Stimulated activated CD8-positive, alpha-beta memory T cell treated with anti-CD3 and anti-CD28 coated beads, Interleukin-7, amount 100 ng/mL, for 4 hours (primary cell): ENCODE data around the gene OR51B4.
"Not testable (repeated sequence)": the region's sequence is repeated elsewhere in the genome, so short reads cannot be mapped to it uniquely, and the experiment has no call there.

ENCODE experiments used
- DNase-seq, 2 donors: peaks; one replicate each; pipeline ENCODE4 v3.0.0-alpha.2; 2020; ENCODE audit warnings: low read depth in 2 of 2

The OR51B4 gene, protein sequence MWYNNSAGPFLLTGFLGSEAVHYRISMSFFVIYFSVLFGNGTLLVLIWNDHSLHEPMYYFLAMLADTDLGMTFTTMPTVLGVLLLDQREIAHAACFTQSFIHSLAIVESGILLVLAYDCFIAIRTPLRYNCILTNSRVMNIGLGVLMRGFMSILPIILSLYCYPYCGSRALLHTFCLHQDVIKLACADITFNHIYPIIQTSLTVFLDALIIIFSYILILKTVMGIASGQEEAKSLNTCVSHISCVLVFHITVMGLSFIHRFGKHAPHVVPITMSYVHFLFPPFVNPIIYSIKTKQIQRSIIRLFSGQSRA

DNA sequence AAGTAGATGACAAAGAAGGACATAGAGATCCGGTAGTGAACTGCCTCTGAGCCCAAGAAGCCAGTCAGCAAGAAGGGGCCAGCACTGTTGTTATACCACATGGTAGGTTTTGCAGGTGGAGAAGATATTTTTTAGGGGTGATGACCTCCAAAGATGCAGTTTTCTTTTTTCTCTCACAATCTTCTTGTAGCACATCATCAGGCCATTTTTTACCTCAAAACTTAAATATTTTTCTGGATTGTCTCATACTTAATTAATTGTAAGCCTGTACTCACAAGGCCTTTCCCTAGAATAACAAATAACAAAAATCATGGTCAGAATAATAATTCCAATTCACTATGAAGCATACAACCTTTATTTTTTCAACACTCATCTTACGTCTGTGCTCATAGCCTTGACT is at the start of gene OR51B4:
Gene OR51B4, minus strand, starts transcription at position 101 of the 400 bp plus-strand sequence. Its CDS starts 0 bp downstream, at position 101.
- no peak for DNase-seq

DNA sequence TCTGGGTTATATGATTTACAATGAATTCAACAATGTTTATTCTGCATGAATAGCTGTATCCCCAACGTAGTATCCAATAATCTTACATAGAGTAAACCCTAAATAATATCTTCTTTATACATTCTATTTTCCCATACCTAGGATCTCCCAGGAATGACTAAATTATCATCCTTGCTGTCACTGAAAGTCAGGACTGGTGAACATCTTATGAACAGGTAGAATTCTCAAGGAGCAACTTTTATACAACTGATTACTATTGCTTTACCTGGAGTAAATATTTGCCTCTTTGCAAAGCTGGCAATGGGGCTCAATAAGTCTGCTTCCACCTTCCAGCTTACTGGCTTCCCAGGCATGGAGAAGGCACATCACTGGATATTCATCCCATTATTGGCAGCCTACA is 49.5 kb upstream of the OR51B4 start, which contains the start of gene OR51B6:
Gene OR51B6, plus strand, starts transcription at position 301 of the 400 bp plus-strand sequence. Its CDS starts 0 bp downstream, at position 301.
- DNase-seq = no peak

DNA sequence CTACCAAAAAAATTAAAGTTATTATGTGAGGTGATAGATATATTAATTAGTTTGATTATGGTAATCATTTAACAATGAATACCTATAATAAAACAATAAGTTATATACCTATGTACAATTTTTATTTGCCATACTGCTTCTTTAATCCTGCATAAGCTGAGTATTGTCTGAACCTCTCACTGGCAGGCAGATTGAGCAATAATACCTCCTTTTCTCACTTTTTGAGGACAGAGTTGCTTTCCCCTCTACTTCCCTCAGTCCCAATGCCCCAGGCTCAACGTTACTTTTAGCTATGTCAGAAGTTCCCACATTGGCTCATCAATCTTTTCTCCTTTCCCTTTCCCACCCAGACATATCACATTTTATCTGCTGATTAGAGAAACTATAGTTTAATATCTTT is 47.8 kb upstream of the OR51B4 start:
- DNase-seq = no peak

DNA sequence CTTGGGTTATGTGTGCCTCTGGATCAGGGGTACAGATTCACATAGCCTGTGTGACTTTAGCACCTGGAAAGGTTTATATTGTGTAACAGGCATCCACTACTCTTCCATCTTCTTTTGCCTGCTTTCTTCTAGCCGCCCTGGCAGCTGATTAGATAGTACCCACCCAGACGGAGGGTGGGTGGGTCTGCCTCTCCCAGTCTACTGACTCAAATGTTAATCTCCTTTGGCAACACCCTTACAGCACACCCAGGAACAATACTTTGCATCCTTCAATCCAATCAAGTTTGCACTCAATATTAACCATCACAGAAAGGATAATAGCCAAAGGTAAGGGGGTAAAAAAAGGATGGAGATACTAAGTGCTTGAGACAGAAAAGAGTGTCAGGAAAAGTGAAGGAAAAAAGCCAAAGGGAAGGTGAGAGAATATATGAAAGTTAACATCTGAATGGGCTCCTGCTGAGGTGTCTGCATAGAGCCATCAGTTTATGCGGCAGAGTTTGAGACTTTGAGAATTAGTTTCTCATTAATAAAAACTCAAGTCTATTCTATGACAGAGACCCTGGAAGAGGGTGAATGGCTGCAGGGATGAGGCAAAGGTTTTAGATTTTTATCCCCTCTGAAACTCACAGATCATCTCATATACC is 46.9 kb upstream of the OR51B4 start:
- DNase-seq = no peak

DNA sequence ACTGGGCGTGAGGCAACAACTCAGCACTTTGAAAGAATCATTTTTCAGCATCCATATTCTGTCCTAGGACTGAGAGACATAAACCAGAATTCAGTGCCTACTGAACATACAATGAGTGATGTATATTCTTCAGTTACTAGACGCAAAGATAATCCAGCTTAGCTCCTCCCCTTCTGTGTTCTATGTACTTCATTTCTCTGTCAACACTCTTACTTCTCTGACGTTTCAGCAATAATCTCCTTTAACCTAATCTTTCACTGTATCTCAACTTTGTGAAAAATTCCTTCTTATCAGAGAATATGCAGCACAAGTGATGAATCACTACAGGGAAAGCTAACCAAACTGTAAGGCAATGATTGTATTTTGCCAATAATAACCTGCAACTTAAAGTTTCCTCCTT is 44.1 kb upstream of the OR51B4 start:
- no peak for DNase-seq

DNA sequence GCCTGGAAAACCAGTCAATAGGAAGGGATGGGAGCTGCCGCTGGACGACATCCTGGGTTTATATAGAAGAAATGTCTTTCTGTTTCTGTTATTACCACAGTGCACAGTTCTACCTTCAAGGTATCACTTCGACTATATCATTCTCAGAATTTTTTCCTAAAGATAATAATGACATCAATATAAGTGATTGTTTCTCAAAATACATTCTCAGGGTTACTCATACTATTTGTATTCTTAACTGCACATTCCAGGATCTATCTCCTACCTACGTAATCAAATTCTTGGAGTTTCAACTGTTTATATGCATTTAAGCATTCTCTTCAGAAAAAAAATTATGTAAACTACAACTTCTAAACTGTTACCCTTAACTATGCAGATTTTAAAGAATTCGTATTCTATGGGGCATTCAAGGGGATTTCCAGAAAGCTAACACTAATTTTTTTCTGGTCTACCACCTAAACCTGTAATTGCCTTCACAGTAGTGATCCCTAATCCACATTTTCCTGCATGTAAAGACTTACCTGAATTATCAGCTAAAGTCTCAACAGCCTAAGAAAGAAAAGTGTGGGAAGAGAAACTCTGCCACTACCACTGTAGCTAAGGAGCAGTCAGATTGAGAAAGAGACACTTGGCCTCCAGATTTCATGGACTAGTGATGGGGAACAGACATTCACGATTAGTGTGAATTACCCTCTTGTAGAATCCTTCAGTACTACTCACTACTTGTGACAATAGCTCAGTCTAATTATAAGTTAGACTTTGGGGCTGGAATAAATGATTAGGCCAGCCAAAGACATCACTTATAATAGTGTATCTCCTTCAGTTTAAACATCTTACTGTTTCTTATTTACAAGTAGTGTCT is 42.0 kb upstream of the OR51B4 start, which contains the start of gene OR51B5:
Gene OR51B5, minus strand, starts transcription at position 51 of the 862 bp plus-strand sequence. Its CDS starts 0 bp downstream, at position 51.
- DNase-seq = no peak

DNA sequence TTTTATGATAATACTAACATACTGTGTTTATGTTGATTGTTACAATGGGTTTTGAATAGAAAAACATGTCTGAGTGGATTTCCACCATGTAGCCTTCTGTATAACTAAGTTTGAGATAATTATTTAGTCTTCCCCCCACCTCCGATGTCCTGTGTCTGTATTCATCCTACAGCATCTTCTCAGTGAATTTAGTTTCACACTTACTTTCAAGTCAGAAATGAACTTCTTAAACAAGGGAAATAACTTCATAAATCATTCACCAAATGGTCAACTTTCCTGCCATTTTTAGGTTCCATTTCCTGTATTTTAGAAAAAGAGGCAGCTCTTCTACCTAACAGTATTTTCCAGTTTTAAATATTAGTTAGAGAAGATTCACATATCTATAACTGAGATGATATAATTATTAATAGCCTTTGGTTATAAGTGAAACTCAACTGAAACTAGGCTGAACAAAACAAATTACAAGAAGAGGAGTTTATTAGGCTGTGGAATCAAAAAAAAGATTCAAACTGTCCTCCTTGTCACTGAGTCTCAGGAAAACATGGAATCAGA is 38.1 kb upstream of the OR51B4 start:
- DNase-seq = no peak

DNA sequence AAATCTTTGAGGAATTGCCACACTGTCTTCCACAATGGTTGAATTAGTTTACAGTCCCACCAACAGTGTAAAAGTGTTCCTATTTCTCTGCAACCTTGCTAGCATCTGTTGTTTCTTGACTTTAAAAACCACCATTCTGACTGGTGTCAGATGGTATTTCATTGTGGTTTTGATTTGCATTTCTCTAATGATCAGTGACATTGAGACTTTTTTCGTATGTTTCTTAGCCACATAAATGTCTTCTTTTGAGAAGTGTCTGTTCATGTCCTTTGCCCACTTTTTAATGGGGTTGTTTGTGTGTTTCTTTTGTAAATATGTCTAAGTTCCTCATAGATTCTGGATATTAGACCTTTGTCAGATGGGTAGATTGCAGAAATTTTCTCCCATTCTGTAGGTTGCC is 35.5 kb upstream of the OR51B4 start:
- not testable (repeated sequence) for DNase-seq

DNA sequence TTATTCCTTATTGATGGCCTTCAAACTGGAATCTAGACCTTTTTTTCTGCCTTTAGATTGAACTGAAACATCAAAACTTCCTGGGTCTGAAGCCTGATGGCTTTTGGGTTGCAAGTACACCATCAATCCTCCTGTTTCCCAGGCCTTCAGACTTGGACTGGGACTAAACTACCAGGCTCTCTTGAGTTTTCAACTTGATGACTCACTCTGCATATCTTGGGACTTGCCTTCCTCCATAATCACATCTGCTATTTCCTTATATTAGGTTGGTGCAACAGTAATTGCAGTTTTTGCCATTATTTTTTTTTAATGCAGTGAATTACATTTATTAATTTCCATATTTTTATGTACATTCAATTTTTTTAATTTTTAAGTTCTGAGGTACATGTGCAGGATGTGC is 34.6 kb upstream of the OR51B4 start:
- DNase-seq = no peak

DNA sequence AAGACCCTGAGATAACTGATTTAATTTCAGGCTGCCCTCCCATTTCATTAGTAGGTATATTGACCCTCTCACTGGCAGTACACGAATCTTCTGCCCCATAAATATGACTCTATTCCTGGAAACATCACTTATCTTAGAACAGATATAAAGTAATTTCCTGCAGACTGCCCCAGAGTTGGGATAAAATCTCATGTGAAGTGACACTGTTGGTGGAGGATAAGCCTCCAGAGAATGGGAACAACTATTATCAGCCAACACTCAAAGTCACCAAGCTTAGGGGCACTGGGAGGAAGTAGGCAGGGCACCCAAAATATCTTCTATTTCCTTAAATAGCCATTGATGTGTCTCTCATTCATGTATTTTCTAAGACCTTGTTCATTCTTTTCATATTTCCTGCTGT is 33.4 kb upstream of the OR51B4 start:
- DNase-seq = no peak

DNA sequence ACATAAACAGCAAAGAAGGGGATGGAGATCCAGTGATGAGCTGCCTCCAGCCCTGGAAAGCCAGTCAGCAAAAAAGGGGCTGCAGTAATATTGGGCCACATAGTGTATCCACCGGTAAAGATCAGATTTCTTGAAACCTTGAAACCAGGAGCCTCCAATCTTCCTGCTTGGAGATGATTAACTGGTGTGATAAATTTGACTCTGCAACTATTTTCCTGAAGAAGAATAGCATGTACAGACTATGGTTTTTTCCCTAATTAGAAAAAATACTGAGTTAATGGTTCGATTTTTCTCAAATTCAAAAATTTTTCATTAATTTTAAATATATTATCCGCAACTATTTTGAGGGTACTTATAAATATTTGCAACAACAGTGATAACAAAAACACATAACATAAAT is 22.5 kb upstream of the OR51B4 start, which contains the start of gene OR51B2:
Gene OR51B2, minus strand, starts transcription at position 101 of the 400 bp plus-strand sequence. Its CDS starts 0 bp downstream, at position 101.
- no peak for DNase-seq

DNA sequence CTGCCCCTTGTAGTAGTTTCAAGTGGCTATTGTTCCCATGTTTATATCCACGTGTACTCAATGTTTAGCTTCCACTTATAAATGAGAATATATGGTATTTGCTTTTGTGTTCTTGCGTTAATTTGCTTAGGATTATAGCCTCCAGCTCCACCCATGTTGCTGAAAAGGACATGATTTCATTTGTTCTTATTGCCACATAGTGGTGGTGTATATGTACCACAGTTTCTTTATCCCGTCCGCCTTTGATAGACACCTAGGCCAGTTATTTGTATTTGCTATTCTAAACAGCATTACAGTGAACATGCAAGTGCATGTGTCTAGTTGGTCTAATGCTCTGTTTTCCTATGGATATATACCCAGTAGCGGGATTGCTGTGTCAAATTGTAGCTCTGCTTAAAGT is 15.5 kb upstream of the OR51B4 start:
- DNase-seq = no peak

DNA sequence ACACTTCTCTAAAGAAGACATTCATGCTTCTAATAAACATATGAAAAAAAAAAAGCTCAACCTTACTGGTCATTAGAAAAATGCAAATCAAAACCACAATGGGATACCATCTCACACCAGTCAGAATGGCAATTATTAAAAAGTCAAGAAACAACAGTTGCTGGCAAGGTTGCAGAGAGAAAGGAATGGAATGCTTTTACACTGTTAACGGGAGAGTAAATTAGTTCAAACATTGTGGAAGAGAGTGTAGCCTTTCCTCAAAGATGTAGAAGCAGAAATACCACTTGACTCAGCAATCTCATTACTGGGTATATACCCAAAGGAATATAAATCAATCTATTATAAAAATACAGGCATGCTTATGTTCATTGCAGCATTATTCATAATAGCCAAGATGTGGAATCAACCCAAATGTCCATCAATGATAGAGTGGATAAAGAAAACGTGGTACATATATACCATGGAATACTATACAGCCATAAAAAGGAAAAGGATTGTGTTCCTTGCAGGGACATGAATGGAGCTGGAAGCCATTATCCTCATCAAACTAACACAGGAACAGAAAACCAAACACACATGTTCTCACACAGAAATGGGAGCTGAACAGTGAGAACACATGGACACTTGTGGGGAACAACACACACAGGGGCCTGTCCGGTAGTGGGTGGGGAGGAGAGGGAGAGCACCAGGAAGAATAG is 11.7 kb upstream of the OR51B4 start:
- DNase-seq = not testable (repeated sequence)

DNA sequence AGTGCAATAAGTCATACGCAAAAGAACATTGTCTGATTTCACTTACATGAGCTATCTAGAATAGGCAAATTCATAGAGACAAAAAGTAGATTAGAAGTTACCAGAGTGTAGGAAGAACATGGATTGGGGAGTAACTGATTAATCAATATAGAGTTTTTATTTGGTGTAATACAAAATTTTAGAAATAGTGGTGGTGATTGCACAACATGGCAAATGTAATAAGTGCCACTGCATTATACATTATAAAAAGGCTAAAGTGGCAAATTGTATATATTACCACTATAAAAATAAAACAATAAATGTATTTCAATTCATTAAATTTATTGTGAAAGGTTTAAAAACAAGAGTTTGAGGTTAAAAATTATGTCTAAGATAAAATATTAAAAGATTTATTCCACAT is 8.7 kb upstream of the OR51B4 start:
- DNase-seq = no peak

DNA sequence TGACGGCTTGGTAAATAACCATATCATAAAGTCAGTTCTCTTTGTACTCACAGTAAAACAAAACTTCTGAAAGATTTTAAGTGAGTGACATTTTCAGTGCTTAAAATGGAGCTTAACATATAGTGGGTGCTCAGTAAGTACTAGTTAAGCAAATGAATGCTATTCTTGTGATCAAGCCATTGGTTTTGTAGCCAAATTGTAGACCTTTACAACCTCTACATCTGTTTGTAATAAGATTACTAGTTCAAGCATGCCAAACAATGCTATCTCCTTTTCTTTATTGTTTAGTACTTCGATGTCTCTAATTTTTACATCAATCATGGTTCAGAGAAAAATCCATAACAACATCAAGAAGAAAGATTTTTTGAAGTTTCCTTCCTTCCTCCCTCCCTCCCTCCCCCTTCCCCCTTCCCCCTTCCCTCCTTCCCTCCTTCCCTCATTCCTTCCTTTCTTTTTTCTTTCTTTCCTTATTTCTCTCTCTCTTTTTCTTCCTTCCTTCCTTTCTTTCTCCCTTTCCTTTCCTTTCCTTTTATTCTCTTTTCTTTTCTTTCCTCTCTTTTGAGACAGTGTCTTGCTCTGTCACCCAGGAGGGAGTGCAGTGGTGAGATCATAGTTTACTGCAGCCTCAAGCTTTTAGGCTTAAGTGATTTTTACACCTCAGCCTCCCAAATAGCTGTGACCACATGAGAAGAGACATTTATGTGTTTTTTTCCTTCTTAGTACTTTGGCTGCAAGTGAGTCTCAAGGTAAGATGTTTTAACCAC is 5.7 kb upstream of the OR51B4 start:
- DNase-seq = no peak

DNA sequence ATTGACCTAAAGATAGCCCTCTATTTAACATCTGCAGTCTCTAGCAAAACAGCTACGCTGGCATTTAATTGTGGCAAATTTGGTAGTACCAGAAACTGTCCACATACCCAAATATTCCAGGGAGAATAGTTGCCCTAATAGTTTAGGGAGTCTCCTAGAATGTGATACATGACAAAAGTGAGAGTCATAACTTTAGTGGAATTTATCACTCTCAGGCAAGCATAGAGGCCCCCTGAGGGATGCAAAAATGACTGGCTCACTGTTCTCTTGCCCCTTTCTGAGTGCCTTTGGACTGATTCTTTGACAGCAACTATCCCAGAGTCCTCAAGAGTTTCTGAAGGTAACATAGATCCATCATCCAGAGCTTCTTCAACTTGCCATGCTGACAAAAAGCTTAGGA is 2.3 kb upstream of the OR51B4 start:
- no peak for DNase-seq

DNA sequence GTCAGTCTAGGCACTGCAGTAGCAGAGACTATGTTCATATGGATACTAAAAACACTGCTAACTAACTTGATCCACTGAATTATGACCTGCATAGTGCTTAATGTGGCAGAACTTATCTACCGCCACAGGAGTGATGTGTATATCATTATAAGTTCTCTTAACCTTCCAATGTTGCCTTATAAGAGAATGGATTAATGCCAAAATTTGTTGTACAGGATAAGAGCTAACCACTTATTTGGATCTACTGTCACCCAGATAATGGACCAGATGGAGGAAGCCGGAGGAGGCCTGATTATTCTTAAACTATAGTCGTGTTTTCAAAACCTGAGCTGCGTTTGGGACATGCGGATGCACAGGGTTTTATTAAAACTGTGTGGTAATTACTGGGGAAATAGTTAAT is 1.9 kb upstream of the OR51B4 start:
- no peak for DNase-seq

DNA sequence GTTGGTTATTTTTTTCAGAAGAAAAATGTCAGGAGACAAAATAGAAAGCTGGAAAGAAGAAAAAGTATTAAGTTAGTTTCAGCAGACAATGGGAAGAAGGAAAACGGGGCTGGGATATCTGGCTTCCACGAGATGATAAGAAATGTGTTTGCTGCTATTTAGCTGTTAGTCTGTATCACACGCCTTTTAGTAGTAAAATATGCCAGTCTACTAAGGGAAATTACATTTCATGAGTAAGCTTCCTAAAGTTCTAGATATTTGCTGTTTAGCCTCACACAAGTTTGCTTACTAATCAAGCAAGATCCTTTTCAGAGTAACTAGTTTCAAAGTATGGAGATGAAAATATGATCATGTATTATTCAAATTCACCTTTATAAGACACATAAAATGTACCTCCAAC is 1.5 kb downstream of the OR51B4 start:
- DNase-seq = no peak

DNA sequence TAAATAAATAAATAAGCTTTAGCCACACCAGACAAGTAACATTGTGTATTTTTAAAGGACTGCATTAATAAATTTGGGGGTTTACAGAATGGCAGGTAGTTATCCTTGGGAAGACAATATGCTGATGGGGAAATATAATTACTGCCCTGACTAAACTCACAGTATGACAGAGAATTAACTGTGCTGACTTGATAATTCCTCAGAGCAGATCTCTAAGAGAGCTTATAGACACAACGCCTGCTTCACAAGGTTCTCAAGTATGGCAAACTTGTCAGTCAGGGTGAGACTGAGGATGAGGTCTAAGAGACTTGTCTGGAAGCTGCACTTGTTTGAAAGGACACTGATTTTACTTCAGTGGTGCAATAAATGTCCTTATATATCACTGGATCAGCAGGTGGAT is 3.3 kb downstream of the OR51B4 start:
- no peak for DNase-seq

DNA sequence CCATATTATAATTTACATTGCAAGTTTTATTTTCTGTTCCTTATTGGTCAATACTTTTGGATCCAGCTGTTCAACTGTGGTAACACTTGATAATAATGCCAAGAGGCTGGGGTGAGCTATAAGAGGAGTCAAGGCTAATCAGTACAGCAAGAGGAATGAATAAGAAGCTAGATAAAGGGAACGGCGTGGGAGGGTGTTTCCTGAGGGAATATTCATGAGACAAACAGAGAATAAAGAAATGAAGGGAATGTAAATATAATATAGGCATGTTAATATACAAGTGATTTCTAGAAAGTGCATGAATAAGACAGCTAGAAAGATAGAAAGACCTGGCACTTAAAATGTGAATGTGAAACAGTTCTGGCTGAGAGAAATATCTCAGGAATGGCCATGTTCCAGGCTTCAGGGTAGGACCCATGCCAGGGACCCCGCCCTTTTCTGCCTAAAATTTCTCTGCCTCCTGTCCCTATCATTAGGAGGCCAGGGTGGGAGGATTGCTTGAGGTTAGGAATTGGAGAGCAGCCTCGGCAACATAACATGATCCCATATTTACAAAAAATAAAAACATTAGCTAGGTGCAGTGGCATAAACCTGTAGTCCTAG is 3.9 kb downstream of the OR51B4 start:
- no peak for DNase-seq
